HEK293 (cell line): ENCODE data around the gene LMTK3.

Experiments used
- CTCF ChIP-seq: fragments of 450-650 bp; formaldehyde crosslinking; IDR thresholded peaks from 2 replicates; pipeline ENCODE4 v1.5.1; 2016; ENCODE audit warnings: missing biosample characterization, missing genetic modification characterization
- PBX3 ChIP-seq: sonication (generic); formaldehyde crosslinking; IDR thresholded peaks from 2 replicates; pipeline ENCODE4 v1.8.1; 2022; ENCODE audit warnings: mild to moderate bottlenecking, moderate library complexity, missing genetic modification reagents
- SP3 ChIP-seq: fragments of 450-650 bp; formaldehyde crosslinking; IDR thresholded peaks from 2 replicates; pipeline ENCODE4 v1.5.1; 2016; ENCODE audit warnings: missing biosample characterization, missing genetic modification characterization
- ZBTB1 ChIP-seq: fragments of 450-650 bp; formaldehyde crosslinking; IDR thresholded peaks from 2 replicates; pipeline ENCODE4 v1.5.1; 2016; ENCODE audit warnings: missing biosample characterization, missing genetic modification characterization
- ZBTB21 ChIP-seq: fragments of 450-650 bp; formaldehyde crosslinking; IDR thresholded peaks from 2 replicates; pipeline ENCODE4 v1.5.1; 2017; ENCODE audit warnings: missing biosample characterization, missing genetic modification characterization
- ZBTB49 ChIP-seq: fragments of 450-650 bp; formaldehyde crosslinking; IDR thresholded peaks from 2 replicates; pipeline ENCODE4 v1.5.1; 2016; ENCODE audit warnings: missing biosample characterization, missing genetic modification characterization, low read depth
- ZFP37 ChIP-seq: fragments of 450-650 bp; formaldehyde crosslinking; IDR thresholded peaks from 2 replicates; pipeline ENCODE4 v1.5.1; 2016; ENCODE audit warnings: missing biosample characterization, missing genetic modification characterization
- ZNF140 ChIP-seq: fragments of 450-650 bp; formaldehyde crosslinking; IDR thresholded peaks from 2 replicates; pipeline ENCODE4 v1.5.1; 2016; ENCODE audit warnings: missing biosample characterization, missing genetic modification characterization
- ZNF169 ChIP-seq: fragments of 450-650 bp; formaldehyde crosslinking; IDR thresholded peaks from 2 replicates; pipeline ENCODE4 v1.5.1; 2016; ENCODE audit warnings: missing biosample characterization, missing genetic modification characterization
- ZNF335 ChIP-seq: fragments of 450-650 bp; formaldehyde crosslinking; conservative IDR thresholded peaks from 2 replicates; pipeline ENCODE4 v1.5.1; 2016; ENCODE audit warnings: missing biosample characterization, missing genetic modification characterization
- ZNF529 ChIP-seq: fragments of 450-650 bp; formaldehyde crosslinking; IDR thresholded peaks from 2 replicates; pipeline ENCODE4 v1.5.1; 2017; ENCODE audit warnings: missing genetic modification characterization, missing biosample characterization; ENCODE audit not compliant: insufficient replicate concordance
- TF ChIP-seq, protein P1 (sequence below): fragments of 450-650 bp; formaldehyde crosslinking; IDR thresholded peaks from 2 replicates; pipeline ENCODE4 v1.5.1; 2016; ENCODE audit warnings: missing biosample characterization, missing genetic modification characterization
- TF ChIP-seq, protein P2 (sequence below): fragments of 450-650 bp; formaldehyde crosslinking; IDR thresholded peaks from 2 replicates; pipeline ENCODE4 v1.5.1; 2016; ENCODE audit warnings: missing biosample characterization, missing genetic modification characterization, low read depth

GRCh38 chr19:48443731-48444128, 67.9 kb downstream of the LMTK3 start:
- TF ChIP-seq, protein P1, sequence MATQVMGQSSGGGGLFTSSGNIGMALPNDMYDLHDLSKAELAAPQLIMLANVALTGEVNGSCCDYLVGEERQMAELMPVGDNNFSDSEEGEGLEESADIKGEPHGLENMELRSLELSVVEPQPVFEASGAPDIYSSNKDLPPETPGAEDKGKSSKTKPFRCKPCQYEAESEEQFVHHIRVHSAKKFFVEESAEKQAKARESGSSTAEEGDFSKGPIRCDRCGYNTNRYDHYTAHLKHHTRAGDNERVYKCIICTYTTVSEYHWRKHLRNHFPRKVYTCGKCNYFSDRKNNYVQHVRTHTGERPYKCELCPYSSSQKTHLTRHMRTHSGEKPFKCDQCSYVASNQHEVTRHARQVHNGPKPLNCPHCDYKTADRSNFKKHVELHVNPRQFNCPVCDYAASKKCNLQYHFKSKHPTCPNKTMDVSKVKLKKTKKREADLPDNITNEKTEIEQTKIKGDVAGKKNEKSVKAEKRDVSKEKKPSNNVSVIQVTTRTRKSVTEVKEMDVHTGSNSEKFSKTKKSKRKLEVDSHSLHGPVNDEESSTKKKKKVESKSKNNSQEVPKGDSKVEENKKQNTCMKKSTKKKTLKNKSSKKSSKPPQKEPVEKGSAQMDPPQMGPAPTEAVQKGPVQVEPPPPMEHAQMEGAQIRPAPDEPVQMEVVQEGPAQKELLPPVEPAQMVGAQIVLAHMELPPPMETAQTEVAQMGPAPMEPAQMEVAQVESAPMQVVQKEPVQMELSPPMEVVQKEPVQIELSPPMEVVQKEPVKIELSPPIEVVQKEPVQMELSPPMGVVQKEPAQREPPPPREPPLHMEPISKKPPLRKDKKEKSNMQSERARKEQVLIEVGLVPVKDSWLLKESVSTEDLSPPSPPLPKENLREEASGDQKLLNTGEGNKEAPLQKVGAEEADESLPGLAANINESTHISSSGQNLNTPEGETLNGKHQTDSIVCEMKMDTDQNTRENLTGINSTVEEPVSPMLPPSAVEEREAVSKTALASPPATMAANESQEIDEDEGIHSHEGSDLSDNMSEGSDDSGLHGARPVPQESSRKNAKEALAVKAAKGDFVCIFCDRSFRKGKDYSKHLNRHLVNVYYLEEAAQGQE = no peak
- TF ChIP-seq ZBTB1 (tag by site-specific recombination) (no peak), ZBTB49 (no peak), CTCF (no peak), ZFP37 (tag by site-specific recombination) (no peak), PBX3 (CRISPR knock-in tag) (no peak), ZBTB21 (no peak), SP3 (tag by site-specific recombination) (no peak), ZNF169 (no peak), ZNF529 (tag by site-specific recombination) (no peak), ZNF140 (tag by site-specific recombination) (no peak), ZNF335 (tag by site-specific recombination) (no peak)
- TF ChIP-seq, protein P2, sequence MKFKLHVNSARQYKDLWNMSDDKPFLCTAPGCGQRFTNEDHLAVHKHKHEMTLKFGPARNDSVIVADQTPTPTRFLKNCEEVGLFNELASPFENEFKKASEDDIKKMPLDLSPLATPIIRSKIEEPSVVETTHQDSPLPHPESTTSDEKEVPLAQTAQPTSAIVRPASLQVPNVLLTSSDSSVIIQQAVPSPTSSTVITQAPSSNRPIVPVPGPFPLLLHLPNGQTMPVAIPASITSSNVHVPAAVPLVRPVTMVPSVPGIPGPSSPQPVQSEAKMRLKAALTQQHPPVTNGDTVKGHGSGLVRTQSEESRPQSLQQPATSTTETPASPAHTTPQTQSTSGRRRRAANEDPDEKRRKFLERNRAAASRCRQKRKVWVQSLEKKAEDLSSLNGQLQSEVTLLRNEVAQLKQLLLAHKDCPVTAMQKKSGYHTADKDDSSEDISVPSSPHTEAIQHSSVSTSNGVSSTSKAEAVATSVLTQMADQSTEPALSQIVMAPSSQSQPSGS (tag by site-specific recombination) = no peak
